Mucosa of descending colon (tissue), 3 donors: Measurements from ENCODE around the gene MYH9. TPM values are rescaled to one million over a fixed set of nuclear protein-coding genes. Genes with fewer than 3 reads are reported as not detected.

ENCODE experiments used
- ATAC-seq: fragments of 200-7000 bp; cut with Tn5 transposase; one replicate; pipeline ENCODE4 v1.9.1; 2020; ENCODE audit warnings: mild to moderate bottlenecking, moderate library complexity
- DNase-seq, 3 donors: peaks; one replicate each; pipeline ENCODE4 v3.0.0-alpha.2; 2020
- H3K36me3 ChIP-seq: fragments of 200-600 bp; one replicate; pipeline ENCODE4 v1.8.0; 2021; ENCODE audit warnings: low read depth, mild to moderate bottlenecking
- H3K4me1 ChIP-seq: fragments of 200-600 bp; one replicate; pipeline ENCODE4 v1.8.0; 2021; ENCODE audit warnings: low read depth, mild to moderate bottlenecking
- H3K4me3 ChIP-seq: fragments of 200-600 bp; one replicate; pipeline ENCODE4 v1.8.0; 2021; ENCODE audit warnings: mild to moderate bottlenecking
- H3K9me3 ChIP-seq: fragments of 200-600 bp; one replicate; pipeline ENCODE4 v1.8.0; 2021; ENCODE audit warnings: mild to moderate bottlenecking
- CTCF ChIP-seq: fragments of 200-600 bp; IDR thresholded peaks from one replicate; pipeline ENCODE4 v1.8.0; 2022; ENCODE audit warnings: antibody characterized with exemption, mild to moderate bottlenecking
- intact Hi-C, 2 donors: fragments of 100-400 bp; cut with DNase I in 1 of 2; cut with micrococcal nuclease in 1 of 2; formaldehyde crosslinking; loops; one replicate each; pipeline versions ENCODE4 v1.11.0 to v1.11.1; 2022; cut with DNase I, micrococcal nuclease
- total RNA-seq, 3 donors: library from RNA; stranded (reverse); fragmentation: NEBNext Ultra II Directional in 2 of 3; extraction: Animal tissue kit (Norgen Biotek cat#: 25700) in 2 of 3; gene quantifications; one replicate each; pipeline versions ENCODE4 v1.2.1 to v1.2.4, GENCODE V29; 2021 to 2023
- donor health status: DM: no; HTN: no; CAD: no; lungs with moderate emphysema.
- donor health status: DM: no; HTN: no; CAD: no.
- donor health status: DM: no; HTN: yes; CAD: no.

The MYH9 gene
- total RNA-seq, 3 donors from 2014 or later = 501 to 831 (median 599) TPM

GRCh38 chr22:36301851-36302250 is 85.9 kb downstream of the MYH9 start:
- DNase-seq (no peak), ATAC-seq (peak; percentile 5)
- no peak overlapping the region for H3K4me3 ChIP-seq
- intact Hi-C loops = loop anchor here (5.0 to 10.0 kb wide), 2 partner anchors 170 to 173 kb away; no protein-coding TSS in a partner anchor
- H3K9me3 ChIP-seq = no peaks in the 10 kb centered on the region
- no peak for TF ChIP-seq CTCF
- H3K36me3 ChIP-seq = peaks cover 68% of the 10 kb centered on the region
- H3K4me1 ChIP-seq = no peaks in the 10 kb centered on the region

DNA sequence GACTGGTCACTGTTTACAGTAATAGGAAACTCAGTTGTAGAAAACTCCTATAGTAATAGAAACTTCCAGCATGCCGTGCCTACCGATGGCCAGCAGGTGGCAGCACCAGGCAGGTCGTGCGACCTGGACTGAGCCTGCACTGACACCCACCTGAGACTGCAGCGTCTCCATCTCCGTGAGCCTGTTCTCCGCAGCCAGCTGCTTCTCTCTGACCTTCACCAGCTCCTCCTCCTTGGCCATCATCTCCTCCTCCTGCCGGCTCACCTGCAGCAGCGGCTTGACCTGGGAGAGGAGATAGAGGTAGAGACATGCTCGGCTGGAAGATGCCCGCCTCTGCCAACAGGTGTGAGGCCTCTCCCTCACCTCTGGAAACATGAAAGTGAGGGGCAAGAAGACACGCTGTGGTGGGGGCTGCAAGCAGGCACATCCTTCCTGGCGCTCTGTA is 86.4 kb downstream of the MYH9 start:
- no peaks in the 10 kb centered on the region for H3K9me3 ChIP-seq
- intact Hi-C loops = loop anchor here (5.0 to 10.0 kb wide), 2 partner anchors 171 to 173 kb away; no protein-coding TSS in a partner anchor
- no peaks in the 10 kb centered on the region for H3K4me1 ChIP-seq
- DNase-seq (peak; percentile 79 to 86 (median 86)), ATAC-seq (peak; percentile 80)
- peaks cover 71% of the 10 kb centered on the region for H3K36me3 ChIP-seq
- no peak overlapping the region for H3K4me3 ChIP-seq
- TF ChIP-seq CTCF = peak; percentile 77

GRCh38 chr22:36300396-36301212 is 87.2 kb downstream of the MYH9 start:
- intact Hi-C loops = loop anchor here (5.0 to 10.0 kb wide), 2 partner anchors 172 to 174 kb away; no protein-coding TSS in a partner anchor
- H3K36me3 ChIP-seq = peaks cover 69% of the 10 kb centered on the region
- H3K4me1 ChIP-seq = no peaks in the 10 kb centered on the region
- no peak for ATAC-seq
- peak in 1 of 3 donors; percentile 49 for DNase-seq
- TF ChIP-seq CTCF = no peak
- H3K9me3 ChIP-seq = no peaks in the 10 kb centered on the region
- H3K4me3 ChIP-seq = no peak overlapping the region

- no peak for TF ChIP-seq CTCF
- intact Hi-C loops = loop anchor here (5.0 to 10.0 kb wide), 2 partner anchors 172 to 175 kb away; no protein-coding TSS in a partner anchor
- ATAC-seq (no peak), DNase-seq (peak in 1 of 3 donors; percentile 33)
- Histone ChIP-seq H3K36me3 (peaks cover 71% of the 10 kb centered on the region), H3K4me1 (no peaks in the 10 kb centered on the region), H3K4me3 (no peak overlapping the region), H3K9me3 (no peaks in the 10 kb centered on the region)
Observed at GRCh38 chr22:36299911-36300310, 87.9 kb downstream of the MYH9 start.

GRCh38 chr22:36299295-36299694 is 88.5 kb downstream of the MYH9 start:
- no peak overlapping the region for H3K4me3 ChIP-seq
- DNase-seq (peak in 1 of 3 donors; percentile 48), ATAC-seq (no peak)
- H3K4me1 ChIP-seq = no peaks in the 10 kb centered on the region
- TF ChIP-seq CTCF = no peak
- intact Hi-C loops = no loop called here
- H3K9me3 ChIP-seq = no peaks in the 10 kb centered on the region
- peaks cover 74% of the 10 kb centered on the region for H3K36me3 ChIP-seq
